NCI-H446 treated with DMSO at 0.1 percent for 48 hours (cell line): Measurements from ENCODE around the gene CAV1.

Source experiments
- DNase-seq: peaks from one replicate; lab custom pipeline; 2025; lab: John Stamatoyannopoulos, UW

The CAV1 gene

GRCh38 chr7:116530107-116530820 lies 5.4 kb downstream of the CAV1 start:
- DNase-seq = no peak

GRCh38 chr7:116532102-116532688 lies 7.4 kb downstream of the CAV1 start:
- no peak for DNase-seq

GRCh38 chr7:116534790-116535189 lies 10.0 kb downstream of the CAV1 start:
- no peak for DNase-seq

GRCh38 chr7:116535416-116535815 lies 10.6 kb downstream of the CAV1 start:
- DNase-seq = no peak

GRCh38 chr7:116538138-116538537 lies 13.3 kb downstream of the CAV1 start:
- no peak for DNase-seq

GRCh38 chr7:116539879-116540278 lies 15.0 kb downstream of the CAV1 start:
- DNase-seq = no peak

- DNase-seq = no peak
These were observed 15.9 kb downstream of the CAV1 start for GRCh38 chr7:116540743-116541142.

GRCh38 chr7:116541951-116542350 lies 17.1 kb downstream of the CAV1 start:
- no peak for DNase-seq

GRCh38 chr7:116542618-116543017 lies 17.8 kb downstream of the CAV1 start:
- DNase-seq = no peak

- DNase-seq = no peak
These were observed 18.8 kb downstream of the CAV1 start for GRCh38 chr7:116543664-116544063.

GRCh38 chr7:116544487-116544886 lies 19.7 kb downstream of the CAV1 start:
- no peak for DNase-seq

GRCh38 chr7:116545411-116545993 lies 20.7 kb downstream of the CAV1 start:
- no peak for DNase-seq

- DNase-seq = no peak
These were observed 21.2 kb downstream of the CAV1 start for GRCh38 chr7:116546054-116546453.

- no peak for DNase-seq
These were observed 22.1 kb downstream of the CAV1 start for GRCh38 chr7:116546916-116547315.

- DNase-seq = no peak
These were observed 22.5 kb downstream of the CAV1 start for GRCh38 chr7:116547347-116547746.

GRCh38 chr7:116548506-116548905 lies 23.7 kb downstream of the CAV1 start:
- no peak for DNase-seq

- no peak for DNase-seq
These were observed 24.5 kb downstream of the CAV1 start for GRCh38 chr7:116549370-116549769.

GRCh38 chr7:116551692-116552091 lies 26.9 kb downstream of the CAV1 start:
- no peak for DNase-seq

GRCh38 chr7:116552602-116553001 lies 27.8 kb downstream of the CAV1 start:
- DNase-seq = no peak

- DNase-seq = no peak
These were observed 28.5 kb downstream of the CAV1 start for GRCh38 chr7:116553168-116553964.

- DNase-seq = no peak
These were observed 29.6 kb downstream of the CAV1 start for GRCh38 chr7:116554436-116554835.

GRCh38 chr7:116554911-116555310 lies 30.1 kb downstream of the CAV1 start:
- DNase-seq = no peak
